ENCODE measurements around the gene STK32B.

Gene STK32B

DNA sequence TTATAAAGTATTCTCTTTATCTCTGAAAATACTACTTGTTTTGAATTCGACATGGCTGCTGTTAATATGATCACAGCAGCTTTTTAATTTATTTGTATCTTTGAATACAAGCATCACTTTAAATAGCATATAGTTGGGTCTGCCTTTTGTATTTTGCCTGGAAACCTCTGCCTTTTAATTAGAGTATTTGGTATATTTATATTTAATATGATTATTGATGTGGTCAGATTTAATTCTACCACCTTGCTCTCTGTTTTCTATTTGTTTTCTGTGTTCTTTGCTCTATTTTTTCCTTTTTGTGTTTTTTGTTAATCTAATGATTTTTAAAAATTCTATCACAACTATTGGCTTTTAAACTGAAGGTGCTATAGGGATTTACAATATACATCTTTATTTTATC, 21.7 kb downstream of the STK32B start:
- DNase-seq: no peak

DNA sequence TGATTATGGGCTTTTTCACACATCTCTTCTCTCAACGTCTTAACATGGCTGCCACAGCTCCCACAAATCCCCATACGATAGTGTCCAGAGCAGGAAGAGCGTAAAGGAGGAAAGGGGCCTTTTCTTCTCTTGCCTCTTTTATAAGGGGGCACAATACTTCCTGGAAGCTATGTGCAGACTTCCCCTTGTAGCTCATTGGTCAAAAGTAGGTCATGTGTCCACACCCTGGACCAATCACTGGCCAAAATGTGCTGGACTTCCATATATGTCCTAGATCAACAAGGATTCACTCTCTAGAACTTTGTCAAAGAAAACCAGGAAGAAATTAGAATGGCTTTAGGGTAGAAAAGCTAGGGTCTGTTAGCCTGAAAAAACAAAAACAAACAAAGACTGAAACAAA, 26.7 kb downstream of the STK32B start:
- DNase-seq: no peak

- no peak for DNase-seq
These were observed 28.3 kb downstream of the STK32B start for GRCh38 chr4:5079581-5079980.

- DNase-seq: no peak
These were observed 30.2 kb downstream of the STK32B start for GRCh38 chr4:5081441-5081999.

- DNase-seq: no peak
These were observed 31.1 kb downstream of the STK32B start for GRCh38 chr4:5082376-5082775.

GRCh38 chr4:5084911-5085475, 33.7 kb downstream of the STK32B start:
- no peak for DNase-seq

- no peak for DNase-seq
These were observed 35.3 kb downstream of the STK32B start for GRCh38 chr4:5086535-5086934.

DNA sequence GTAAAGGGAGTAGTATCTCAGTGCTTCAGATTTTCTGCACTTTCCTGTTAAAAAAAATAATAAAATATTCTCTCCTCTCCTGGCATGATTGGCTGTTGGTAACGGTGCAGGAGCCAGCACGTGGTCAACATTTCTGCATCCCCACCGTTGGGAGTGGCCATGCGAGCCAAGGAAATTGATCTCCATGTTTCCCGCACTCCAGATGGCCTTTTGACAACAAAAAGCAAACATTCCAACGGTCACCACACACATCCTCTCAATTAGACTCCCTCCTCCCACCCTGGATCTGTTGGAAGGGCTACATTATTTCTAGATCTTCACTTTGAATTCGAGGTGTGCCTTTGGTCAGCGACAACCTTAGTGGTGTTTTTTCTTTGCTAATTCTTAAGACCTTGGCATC, 45.0 kb downstream of the STK32B start:
- DNase-seq: no peak

DNA sequence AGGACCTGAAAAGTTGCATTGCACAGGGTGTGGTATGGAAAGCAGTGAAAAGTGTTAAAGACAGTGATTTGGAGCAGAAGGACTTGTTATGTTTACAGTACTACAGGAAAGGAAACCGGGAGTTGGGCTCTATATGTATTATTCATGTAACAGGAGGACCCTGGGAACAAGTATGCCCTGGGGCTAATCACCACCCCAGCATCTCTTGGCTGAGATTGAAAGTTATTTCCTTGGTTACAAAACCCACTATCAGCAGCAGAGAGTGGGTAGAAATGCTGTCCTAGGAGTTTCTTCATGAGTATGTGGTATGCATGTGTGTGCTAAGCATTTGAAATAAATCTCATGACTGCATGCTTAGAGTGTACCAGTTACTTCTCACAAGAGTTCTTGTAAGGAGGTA, 46.9 kb downstream of the STK32B start:
- no peak for DNase-seq

DNA sequence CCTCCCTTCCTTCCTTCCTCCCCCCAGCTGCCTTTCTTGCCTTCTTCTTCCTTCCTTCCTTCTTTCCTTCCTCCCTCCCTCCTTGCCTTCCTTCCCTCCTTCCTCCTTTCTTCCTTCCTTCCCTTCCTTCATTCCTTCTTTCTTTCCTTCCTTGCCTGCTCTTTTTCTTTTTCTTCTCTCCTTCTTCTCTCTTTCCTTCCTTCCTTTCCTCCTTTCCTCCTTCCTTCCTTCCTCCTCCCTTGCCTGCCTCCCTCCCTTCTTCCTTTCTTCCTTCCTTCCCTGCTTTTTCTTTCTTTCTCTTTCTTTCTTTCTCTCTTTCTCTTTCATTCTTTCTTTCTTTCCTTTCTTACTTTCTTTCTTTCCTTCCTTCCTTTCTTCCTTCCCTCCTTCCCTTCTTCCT, 49.1 kb downstream of the STK32B start:
- DNase-seq: no peak

DNA sequence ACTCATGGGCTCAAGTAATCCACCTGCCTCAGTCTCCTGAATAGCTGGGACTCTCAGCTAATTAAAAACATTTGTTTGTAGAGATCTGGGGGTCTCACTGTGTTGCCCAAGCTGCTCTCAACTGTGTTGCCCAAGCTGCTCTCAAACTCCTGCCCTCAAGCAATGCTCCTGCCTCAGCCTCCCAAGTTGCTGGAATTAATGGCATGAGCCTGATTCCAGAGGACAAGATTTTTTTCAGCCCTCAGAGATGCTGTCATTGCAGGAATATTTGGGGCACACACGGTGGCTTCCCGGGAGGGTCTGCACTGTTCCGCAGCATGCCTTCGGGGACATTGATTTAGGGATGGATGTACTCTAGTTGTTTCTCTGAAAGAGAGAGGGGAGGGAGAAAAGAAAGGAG, 49.7 kb downstream of the STK32B start:
- DNase-seq: no peak

GRCh38 chr4:5101571-5101970, 50.3 kb downstream of the STK32B start:
- no peak for DNase-seq

DNA sequence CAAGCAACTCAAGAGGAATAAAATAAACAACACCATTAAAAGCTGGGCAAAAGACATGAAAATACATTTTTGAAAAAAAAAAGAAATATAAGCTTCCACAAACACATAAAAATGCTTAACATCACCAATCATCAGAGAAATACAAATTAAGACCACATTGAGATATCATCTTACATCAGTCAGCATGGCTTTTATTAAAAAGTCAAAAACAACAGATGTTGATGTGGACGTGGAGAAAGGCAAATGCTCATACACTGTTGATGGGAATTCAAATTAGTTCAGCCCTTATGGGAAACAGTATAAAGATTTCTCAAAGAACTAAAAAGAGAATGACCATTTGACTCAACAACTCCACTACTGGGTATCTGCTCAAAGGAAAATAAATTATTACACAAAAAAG, 59.6 kb downstream of the STK32B start:
- DNase-seq: no peak

GRCh38 chr4:5112333-5113095, 61.2 kb downstream of the STK32B start:
- no peak for DNase-seq

GRCh38 chr4:5114950-5115349, 63.7 kb downstream of the STK32B start:
- DNase-seq: no peak

DNA sequence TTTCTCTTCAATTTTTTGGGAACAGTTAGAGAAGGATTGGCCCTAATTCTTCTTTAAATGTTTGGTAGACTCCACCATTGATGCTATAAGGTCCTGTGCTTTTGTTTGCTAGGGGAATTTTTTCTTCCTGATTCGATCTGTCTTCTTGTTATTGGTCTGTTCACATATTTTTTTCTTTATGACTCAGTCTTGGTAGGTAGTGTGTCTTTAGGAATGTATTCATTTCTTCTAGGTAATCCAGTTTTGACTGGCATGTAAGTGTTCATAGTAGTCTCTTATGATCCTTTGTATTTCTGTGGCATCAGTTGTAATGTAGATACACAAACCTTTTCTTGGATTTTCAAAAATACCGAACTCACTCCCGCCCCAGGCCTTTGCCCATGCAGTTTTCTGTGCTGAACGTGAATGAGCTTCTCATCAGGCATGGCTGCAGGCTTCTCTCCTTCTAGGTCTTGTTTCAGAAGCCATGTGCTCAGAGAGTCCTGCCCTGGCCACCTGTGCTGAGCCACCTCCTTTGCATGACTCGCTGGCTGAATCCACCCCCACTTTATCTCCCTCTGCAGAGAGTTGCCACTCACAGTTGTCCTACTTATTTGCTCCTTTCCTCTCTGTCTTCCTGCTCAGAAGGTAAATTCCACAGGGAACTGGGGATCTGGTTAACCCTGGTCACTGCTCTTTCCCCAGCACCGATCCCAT, 67.0 kb downstream of the STK32B start:
- no peak for DNase-seq

GRCh38 chr4:5118994-5119835, 67.9 kb downstream of the STK32B start:
- DNase-seq: no peak

- DNase-seq: no peak
These were observed 68.8 kb downstream of the STK32B start for GRCh38 chr4:5120067-5120466.

- no peak for DNase-seq
These were observed 69.2 kb downstream of the STK32B start for GRCh38 chr4:5120468-5120867.

DNA sequence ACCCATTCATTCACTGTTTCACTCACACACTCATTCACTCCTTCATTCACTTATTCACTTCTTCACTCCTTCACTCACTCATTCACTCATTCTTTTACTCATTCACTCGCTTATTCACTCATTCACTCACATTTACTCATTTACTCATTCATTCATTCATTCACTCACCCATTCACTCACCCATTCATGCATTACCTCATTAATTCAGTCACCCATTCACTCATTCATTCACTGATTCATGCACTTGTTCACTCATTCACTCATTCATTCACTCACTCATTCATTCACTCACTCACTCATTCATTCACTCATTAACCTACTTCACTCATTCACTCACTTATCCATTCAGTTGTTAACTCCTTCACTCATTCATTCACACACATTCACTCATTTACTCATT, 70.8 kb downstream of the STK32B start:
- DNase-seq: no peak

DNA sequence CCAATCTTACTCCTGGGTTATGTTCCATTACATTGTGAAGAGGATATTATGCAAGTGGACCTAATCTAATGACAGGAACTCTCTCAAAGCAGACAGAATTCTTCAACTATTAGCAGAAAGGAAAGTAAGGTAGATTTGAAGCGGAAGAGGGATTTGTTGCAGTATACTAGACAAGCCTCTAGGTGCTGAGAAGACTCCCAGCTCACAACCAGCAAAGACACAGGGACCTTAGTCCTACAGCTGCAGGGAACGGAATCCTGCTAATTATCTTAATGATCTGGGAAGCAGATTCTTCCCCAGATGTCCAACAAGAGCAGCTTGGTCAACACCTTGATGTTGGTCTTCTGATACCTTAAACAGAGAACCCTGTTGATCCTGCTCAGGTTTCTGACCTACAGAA, 73.6 kb downstream of the STK32B start:
- DNase-seq: no peak

DNA sequence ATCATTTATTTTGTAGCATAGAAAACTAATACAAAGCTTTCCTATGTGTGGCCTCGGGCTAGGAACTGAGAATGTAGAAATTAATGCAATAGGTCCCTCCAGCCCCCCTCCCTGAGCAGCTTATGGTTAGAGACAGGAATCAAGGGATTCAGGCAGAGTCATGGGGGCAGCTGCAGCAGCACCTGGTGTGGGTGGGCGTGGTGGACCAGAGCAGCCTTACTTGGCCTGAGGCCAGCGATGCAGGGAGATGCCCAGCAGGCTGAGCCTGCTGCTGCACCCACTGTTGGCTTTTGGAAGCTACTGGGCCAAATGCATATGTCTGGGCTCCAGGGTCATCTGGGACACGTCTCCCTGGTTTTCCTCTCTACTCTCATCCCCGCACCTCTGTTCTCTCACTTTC, 74.0 kb downstream of the STK32B start:
- no peak for DNase-seq

DNA sequence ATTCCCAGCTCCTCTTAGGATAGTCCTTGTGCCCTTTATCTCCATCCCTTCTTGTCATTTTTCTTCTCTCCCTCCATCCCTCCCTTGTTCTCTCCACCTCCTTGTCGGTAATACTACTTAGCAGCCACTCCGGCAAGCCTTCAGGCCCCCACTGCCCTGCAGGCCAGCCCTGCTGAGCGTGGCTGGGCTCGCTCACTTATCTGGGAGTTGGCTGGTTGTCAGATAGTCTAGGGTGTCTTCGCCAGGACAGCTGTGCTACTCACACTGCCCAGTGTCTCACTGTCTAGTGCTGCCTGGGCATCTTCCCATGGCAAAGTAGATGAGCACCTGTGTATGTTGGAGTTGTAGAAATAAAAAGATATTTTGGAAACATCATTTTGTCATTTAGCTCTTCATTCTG, 75.0 kb downstream of the STK32B start:
- DNase-seq: no peak
